Gastroesophageal sphincter (tissue), 3 donors: ENCODE results near the gene FGR.

Experiments
- CTCF ChIP-seq, 4 experiments: fragments of 200-600 bp in 2 of 4; fragments of 450-650 bp in 2 of 4; sonication (generic) in 1 of 4; IDR thresholded peaks; one replicate each; pipeline ENCODE4 v1.5.1; 2017 to 2019; ENCODE audit warnings: antibody characterized with exemption in 4 of 4, mild to moderate bottlenecking in 2 of 4, moderate library complexity in 2 of 4
- EP300 ChIP-seq: sonication (generic); formaldehyde crosslinking; IDR thresholded peaks from one replicate; pipeline ENCODE4 v1.6.1; 2017; ENCODE audit warnings: antibody characterized with exemption, mild to moderate bottlenecking
- POLR2AphosphoS5 ChIP-seq: sonication (generic); formaldehyde crosslinking; IDR thresholded peaks from one replicate; pipeline ENCODE4 v1.6.1; 2017; ENCODE audit warnings: antibody characterized with exemption

DNA sequence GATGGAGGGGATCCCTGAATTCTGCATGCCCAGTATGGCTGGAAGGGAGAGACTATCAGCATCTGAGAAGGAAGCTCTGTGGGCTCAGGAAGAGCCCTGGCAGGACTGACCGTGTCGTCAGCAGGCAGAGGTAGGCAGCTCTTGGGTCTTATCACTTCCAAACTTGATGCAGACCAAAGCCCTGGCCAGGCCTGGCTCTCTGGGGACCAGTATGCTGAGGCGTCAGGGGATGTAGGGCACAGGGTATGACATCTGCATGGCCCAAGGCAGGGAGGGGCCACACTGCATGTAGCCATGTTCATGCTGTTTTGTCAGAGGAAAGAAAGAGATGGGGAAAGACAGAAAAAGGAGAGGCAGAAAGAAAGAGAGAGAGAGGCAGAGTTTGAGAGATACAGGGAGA, 6.3 kb downstream of the FGR start:
- no peak for TF ChIP-seq POLR2AphosphoS5
- no peak for TF ChIP-seq EP300
- no peak for TF ChIP-seq CTCF (IDR thresholded peaks at IDR 0.05)
